ENCODE data around the gene MARK4.
"Not testable (repeated sequence)": the region's sequence is repeated elsewhere in the genome, so short reads cannot be mapped to it uniquely, and the experiment has no call there.

MARK4 gene

DNA sequence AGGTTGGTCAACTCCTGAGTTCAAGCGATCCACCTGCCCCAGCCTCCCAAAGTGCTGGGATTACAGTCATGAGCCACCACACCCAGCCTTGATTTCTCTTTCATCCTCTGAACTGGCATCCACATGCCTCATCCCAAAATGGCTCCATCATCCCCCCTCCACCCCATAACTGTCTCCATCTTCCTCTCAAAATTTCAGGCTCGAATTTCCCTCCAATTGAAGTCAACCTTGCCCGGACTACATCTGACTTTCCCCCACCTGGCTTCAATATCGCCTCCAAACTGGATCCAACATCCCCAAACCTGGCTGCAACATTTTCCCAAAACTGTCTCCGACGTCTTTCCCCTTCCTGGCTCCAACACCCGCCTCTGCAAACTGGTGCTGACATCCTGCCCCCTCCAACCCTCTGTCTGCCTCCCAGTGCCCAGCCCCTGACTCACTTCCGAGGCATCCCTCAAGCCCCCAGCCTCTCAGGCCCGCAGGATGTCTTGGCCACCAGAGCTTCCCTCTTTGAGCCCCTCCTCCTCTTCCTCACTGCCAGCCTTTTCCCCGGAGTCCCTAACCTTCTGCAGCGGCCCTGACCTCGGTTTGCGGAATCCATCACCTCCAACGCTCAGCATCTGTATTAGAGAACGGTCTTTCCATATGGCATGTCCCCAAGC lies 6.8 kb upstream of the MARK4 start:
- no peak for DNase-seq

DNA sequence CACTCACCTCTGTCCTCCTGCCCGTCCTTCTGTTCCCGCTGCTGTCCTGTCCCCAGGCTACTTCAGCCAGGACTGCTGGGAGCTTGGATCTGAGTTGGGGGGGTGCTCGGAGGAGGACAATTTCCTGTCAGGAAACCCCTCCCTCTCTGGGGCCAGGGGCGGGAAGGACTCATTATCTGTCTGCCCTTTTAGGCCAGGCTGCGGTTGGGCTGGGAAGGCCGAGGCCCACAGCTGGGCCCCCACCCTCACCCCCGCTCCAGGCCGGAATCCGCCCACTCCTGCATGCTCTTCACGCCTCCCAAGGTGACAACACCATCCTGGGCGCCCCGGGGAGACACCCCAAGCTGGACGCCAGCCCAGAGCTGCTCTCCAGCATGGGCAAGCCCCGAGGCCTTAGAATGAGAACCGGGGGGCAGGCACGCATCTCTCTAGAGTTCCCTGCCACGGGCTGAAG lies 5.7 kb upstream of the MARK4 start, which contains the start of gene EXOC3L2:
Gene EXOC3L2, minus strand, starts transcription at position 74 of the 454 bp plus-strand sequence. CDS start 6,362 bp downstream, outside the sequence.
- DNase-seq = no peak

DNA sequence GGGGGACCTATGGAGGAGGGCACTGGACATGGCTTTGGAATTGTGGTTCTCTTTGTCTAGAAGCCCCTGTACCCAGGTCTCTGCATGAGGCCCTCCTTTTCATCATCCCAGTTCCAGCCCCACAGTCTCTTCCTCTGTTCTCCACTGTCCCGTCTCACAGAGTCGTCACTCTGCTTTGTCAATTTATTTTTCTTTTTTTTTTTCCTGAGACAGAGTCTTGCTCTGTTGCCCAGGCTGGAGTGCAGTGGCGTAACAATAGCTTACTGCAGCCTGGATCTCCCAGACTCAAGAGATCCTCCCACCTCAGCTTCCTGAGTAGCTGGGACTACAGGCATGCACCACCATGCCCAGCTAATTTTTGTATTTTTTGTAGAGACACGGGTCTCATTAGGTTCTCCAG lies 5.2 kb upstream of the MARK4 start:
- no peak for DNase-seq

DNA sequence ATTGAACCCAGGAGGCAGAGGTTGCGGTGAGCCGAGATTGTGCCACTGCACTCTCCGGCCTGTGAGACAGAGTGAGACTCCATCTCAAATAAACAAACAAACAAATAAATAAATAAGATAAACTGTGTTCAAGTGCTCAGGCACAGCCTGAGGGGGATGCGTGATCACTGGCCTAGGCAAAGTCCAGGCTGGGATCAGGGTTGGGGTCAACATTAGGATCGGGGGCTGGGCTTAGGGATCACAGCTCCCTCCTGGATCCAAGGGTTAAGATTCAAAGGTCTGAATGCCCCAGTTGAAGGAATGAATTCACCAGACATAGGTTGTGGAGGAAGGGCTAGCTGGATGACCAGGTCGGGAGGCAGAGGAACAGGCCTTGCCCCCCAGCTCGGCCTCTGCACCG lies 3.9 kb upstream of the MARK4 start:
- DNase-seq = no peak

DNA sequence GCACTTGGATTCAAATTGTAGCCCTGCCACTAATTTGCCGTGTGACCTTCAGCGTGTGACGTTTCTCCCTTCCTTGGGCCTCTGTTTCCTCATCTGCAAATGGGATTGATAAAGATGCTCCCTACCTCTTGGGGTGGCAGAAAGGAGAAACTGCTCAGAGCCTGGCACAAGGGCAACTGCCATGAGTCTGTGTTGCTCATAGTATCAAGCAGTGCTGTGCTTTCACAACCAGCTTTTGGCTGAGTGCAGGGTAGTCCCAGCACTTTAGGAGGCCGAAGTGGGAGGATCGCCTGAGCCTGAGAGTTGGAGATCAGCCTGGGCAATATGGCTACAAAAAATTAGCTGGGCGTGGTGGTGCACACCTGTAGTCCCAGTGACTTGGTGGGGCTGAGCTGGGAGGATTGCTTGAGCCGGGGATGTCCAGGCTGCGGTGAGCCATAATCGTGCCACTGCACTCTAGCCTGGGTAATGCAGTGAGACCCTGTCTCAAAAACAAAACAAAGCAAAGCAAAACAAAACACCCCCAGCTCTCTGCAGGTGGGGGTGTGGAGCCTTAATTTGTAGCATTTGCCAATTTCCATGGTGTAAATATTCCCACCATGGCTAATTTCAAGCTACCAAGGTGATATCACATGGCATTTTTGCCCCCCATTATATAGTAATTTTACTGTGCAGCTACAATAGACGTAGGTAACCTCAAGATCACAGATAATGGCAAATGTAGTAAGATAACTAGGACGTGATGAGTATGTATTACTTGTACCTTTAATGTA lies 1.6 kb upstream of the MARK4 start:
- no peak for DNase-seq

DNA sequence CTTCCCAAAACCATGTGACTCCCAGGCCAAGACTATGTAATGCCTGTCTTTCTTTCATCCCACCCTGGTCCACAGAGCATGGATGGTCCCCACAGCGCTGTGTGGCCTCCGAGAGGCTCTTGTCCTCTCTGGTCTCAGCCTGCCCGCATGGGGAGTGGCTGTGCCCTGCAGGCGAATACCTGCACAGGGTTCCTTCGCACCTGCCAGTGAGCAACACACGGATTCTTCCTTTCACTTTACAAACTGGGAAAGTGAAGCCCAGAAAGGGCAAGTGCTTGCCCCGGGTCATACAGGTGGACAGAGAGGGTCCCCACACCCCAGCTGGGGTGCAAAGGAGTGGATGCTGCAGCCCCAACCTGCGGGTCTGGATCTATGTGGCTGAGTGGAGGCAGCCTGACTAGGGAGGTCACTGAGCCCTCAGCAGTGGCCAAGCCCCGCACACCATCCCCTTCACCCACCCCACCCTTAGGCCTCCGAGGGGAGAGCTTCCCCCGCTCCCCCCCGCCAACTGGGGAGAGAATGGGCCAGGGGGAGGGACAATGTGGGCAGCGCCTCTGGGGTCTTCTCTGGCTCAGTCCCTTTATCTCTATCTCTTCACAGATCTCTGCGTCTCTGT lies 747 bp upstream of the MARK4 start:
- no peak for DNase-seq

DNA sequence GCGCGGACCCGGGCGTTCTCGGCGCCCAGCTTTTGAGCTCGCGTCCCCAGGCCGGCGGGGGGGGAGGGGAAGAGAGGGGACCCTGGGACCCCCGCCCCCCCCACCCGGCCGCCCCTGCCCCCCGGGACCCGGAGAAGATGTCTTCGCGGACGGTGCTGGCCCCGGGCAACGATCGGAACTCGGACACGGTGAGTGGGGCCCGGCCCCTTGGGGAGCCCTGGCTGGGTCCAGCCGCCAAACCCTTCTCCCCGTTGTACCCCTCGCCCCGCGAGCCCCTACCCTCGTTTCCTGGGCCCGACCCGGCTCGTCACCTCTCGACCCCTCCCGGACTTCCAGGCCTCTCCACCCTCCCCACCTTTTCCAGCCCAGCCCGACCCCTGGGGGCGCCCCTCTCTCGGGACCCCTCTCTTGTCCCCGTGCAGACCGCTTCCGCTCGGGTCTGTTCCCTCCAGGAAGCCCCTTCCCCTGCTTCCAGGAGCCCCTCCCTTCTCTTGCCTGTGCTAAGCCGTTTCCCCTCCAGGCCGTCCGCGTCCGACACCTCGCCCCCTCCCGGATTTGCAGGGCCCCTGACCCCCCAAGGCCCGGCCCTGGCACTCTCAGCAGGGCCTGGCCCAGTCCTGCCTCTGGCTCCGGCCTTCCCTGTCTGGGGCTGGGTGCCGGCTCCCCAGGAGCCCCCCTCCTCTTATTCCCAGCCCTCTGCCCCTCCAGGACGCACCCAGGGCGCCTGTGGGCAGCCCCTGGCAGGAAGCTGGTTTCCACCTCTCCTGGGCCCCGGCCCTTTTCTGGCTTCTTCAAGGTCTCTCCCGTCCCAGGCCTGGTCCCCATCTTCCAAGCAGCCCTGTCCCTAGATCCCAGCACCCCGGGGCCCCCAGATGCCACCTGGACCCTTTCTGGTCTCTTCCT lies 632 bp downstream of the MARK4 start:
- no peak for DNase-seq

DNA sequence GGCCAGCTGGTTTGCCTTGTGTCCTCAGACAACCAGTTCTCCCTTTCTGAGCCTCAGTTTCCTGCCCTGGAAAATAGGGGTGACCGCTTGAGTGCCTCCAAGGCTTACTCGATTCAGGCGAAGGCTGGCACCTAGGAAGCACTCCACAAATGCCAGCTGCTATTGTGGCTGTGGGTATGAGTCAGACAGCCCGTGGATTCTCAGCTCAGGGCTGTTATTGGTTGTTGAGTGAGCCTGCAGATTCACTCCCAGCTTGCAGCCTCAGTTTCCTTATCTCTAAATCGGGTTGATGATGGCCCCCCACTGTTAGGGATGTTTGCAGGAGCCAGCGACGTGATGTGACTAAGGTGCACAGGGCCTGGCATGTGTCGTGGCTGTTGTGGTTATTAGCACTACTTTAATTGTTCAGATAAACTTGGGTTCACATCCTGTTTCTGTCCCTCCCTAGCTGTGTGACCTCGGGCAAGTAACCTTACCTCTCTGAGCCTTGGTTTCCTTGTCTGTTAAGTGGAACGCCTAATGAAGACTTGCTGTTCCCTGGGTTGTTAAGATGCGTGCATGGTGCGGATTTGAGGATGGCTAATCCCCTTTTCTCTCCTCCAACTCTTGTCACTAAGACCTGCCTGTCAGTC lies 2.4 kb downstream of the MARK4 start:
- DNase-seq = no peak

DNA sequence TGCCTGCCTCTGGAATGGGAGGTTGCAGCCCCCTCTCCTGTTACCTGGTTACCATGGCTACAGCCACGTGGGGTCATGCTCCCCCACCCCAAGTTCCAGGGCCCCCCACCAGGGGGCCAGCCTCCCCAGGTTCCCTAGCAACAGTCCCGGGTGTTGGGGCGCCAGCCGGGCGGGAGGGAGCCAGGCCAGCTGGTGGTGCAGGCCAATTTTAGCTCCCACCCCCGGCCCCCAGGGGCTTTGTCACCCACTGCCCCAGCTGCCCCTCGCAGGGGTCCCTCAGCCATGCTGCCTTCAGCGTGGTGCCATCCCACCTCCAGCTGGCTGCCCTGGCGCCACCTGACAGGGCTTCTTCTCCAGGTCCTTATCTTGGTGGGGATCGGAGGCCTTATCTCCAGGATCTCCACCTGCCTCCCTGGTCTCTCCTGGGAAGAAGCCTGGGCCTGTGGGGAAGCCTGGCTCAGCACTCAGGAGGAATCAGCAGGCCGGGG lies 3.0 kb downstream of the MARK4 start:
- DNase-seq = no peak

DNA sequence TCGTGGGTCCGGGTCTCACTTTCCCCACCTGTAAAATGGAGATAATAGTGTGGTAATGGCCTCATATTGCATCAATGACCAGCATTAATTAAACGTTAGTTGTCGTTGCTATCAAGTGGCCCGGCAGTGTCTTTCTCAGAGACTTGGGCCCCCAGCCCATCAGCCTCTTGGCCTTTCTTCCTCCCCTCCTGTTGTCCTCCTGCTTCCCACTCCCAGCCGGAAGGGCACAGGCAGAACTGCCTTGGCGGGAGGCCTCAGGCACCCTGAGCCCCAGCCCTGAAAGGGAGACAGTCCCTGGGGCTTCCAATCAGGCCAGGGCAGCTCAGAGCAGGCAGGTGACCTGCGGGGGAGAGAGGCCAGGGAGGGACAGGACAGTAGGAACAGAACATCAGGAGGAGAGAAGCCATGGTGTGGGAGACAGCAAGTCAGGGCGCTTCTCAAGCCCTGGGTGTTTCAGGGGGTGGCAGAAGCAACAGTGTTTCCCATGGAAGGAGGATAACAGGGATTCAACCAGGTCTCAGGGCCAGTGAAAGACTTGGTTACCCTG lies 4.6 kb downstream of the MARK4 start:
- DNase-seq = no peak

DNA sequence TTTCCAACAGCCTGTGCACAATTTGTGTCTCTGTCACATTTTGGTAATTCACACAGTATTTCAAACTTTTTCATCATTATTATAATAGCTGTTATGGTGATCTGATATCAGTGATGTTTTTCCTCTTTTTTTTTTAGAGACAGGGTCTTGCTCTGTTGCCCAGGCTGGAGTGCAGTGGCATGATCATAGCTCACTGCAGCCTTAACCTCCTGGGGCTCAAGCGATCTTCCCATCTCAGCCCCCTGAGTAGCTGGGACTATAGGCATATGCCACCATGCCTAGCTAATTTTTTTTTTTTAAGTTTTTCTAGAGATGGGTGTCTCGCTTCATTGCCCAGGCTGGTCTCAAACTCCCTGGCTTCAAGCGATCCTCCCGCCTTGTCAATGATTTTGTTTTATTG lies 5.8 kb downstream of the MARK4 start:
- no peak for DNase-seq

DNA sequence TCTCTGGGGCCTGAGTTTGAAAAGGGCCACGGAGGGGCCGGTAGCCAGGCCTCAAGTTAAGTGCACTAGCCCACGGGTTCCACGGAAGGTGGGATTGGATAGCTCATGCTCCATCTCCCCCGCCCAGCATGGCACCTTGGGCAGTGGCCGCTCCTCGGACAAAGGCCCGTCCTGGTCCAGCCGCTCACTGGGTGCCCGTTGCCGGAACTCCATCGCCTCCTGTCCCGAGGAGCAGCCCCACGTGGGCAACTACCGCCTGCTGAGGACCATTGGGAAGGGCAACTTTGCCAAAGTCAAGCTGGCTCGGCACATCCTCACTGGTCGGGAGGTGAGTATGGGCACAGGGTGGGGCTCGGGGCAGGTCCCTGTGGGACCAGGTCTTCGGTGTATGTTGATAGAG lies 7.8 kb downstream of the MARK4 start:
- no peak for DNase-seq

DNA sequence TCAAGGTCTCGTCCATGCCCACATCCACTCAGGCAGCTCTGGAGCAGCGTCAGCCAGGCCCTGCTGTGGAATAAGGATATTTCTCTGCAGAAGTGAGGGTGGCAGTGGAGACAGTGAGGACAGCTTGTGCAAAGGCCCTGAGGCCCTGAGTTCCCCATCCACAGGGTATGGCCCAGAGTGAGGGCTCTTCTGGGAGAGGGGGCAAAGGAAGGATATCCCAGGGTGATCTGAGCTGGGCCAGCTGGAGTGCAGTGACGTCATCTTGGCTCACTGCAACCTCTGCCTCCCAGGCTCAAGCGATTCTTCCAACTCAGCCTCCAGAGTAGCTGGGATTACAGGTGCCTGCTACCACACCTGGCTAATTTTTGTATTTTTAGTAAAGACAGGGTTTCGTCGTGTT lies 11.5 kb downstream of the MARK4 start:
- DNase-seq = no peak

DNA sequence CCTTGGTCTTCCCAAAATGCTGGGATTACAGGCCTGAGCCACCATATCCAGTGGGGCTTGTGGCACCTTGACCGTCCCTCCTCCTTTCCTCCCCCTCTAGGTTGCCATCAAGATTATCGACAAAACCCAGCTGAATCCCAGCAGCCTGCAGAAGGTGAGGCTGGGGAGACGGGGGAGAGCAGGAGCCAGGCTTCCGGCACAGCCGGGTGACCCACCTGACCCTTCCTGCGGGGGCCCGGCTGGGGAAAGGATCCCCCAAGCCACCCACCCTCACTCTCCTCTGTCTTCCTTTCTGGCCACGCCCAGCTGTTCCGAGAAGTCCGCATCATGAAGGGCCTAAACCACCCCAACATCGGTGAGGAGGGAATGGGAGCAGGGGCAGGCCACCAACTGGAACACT lies 11.9 kb downstream of the MARK4 start:
- no peak for DNase-seq

DNA sequence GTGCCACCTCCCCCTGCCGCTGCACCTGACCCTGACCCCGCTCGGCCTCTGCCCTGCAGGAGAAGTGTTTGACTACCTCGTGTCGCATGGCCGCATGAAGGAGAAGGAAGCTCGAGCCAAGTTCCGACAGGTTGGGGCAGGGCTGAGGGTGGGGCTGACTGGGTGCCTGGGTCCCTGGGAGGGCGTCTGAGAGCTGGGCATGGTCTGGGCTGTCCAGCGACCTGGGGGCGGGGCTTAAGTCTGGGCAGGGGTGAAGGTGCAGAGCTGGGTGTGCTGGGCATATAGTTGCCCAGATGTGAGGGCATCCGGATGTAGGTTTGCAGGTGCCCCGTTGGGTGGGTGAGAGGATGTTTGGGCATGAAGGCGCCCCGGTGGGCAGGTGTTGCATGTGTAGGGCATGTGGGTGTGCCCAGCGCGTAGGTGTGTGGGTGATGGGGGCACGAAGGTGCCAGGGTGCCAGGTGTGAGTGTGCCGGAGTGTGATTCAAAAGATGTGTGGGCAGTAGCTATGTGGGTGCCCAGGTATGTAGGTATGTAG lies 13.8 kb downstream of the MARK4 start:
- no peak for DNase-seq

DNA sequence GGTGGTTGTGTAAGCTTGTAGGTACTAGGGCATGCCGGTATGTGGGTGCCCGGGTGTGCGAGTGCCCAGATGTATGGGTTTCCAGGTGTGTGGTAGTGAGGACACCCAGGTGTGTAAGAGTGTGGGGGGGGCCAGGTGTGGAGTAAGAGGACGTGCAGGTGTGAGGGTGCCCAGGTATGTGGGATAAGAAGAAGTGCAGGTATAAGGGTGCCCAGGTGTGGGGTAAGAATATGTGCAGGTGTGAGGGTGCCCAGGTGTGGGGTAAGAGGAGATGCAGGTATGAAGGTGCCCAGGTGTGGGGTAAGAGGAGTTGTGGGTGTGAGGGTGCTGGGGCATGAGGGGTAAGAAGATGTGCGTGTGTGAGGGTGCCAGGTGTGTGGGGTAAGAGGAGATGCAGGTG lies 14.3 kb downstream of the MARK4 start:
- DNase-seq = no peak

DNA sequence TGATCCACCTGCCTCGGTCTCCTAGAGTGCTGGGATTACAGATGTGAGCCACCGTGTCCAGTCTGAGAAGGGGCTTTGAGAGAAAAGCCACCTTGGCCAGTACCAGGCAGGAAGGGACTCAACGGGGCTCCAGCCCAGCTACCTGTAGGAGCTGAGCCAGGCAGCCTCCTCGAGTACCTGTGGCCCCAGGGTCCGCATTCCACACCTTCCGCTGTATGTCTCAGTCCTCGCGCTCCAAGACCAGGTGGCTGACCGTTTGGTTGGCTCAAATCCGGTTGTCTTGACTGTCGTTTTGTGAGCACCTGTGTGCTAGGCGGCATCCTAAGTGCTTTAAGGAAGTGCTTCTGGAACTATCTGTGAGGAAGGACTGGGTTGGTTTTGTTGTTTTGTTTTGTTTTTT lies 16.2 kb downstream of the MARK4 start:
- no peak for DNase-seq

DNA sequence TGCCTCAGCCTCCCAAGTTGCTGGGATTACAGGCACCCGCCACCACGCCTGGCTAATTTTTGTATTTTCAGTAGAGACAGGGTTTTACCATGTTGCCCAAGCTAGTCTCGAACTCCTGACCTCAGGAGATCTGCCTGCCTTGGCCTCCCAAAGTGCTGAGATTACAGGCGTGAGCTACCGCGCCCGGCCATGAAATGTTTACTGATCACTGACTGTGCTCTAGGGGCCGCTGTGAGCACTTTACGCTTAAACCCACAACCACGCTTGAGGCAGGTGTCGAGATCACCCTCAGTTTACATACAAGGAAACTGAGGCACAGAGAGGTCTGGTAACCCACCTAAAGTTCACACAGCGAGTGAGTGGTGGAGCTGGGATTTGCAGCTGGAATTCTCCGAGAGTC lies 18.9 kb downstream of the MARK4 start:
- DNase-seq = not testable (repeated sequence)

DNA sequence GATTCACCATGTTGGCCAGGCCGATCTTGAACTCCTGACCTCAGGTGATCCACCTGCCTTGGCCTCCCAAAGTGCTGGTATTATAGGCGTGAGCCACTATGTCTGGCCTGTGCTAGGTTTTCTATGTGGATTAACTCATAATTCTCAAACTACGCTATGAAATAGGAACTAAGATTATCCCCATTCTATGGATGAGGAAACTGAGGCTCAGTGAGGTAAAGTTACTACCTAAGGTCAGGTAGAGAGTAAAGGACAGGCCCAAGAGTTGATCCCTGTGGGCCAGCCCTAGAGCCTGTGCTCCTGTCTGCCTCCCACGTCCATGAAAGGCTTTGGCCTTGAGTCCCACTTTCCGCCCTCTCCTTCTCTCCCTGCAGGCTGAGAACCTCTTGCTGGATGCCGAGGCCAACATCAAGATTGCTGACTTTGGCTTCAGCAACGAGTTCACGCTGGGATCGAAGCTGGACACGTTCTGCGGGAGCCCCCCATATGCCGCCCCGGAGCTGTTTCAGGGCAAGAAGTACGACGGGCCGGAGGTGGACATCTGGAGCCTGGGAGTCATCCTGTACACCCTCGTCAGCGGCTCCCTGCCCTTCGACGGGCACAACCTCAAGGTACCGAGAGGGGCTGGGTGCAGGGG lies 20.1 kb downstream of the MARK4 start:
- DNase-seq = no peak

DNA sequence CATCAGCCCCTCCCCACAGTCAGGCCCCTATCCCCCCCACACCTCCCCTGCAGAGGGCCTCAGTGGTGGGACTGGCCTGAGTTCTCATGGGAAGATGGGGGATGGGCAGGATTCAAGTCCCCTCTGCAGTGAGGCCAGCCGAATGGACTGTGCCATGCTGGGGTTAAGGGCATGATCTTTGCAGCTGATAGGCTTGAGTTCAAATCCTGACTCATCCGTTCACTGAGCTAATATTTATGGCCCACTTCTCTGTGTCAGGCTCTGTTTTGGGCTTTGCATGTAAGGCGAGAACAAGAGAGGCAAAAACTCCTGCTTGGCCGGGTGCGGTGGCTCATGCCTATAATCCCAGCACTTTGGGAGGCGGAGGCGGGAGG lies 20.7 kb downstream of the MARK4 start:
- DNase-seq = no peak

DNA sequence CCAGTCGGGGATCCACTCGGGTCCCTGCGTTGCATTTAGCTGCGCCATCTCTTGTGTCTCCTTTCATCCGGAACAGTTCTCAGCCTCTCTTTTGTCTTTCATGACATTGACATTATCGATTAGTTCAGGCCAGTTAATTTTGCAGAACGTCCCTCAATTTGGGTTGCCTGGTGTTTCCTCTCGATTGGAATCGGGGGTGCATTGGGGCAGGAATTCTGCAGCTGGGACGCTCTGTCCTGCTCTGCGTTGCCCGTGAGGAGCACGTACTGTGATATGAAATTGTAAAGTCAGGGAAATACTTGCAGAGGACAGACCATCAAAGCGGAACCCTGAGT lies 22.4 kb downstream of the MARK4 start:
- no peak for DNase-seq
